SJSA1 (cell line): Measurements from ENCODE around the gene HOXB2. TPM values are rescaled to one million over a fixed set of nuclear protein-coding genes. Genes with fewer than 3 reads are reported as not detected.

ENCODE experiments used
- DNase-seq, 2 experiments: peaks; one replicate each; pipeline ENCODE4 v3.0.0-alpha.2; 2015 to 2020; ENCODE audit warnings: low spot score in 2 of 2, low read depth in 1 of 2
- H3K27ac ChIP-seq: fragments of 250-450 bp; sonication (Bioruptor Pico); 2 replicates; pipeline ENCODE4 v1.5.1; 2020; ENCODE audit warnings: mild to moderate bottlenecking, moderate library complexity
- H3K27me3 ChIP-seq: fragments of 250-450 bp; sonication (Bioruptor Pico); replicated peaks from 2 replicates; pipeline ENCODE4 v1.5.1; 2020; ENCODE audit warnings: mild to moderate bottlenecking, moderate library complexity
- H3K36me3 ChIP-seq: fragments of 250-450 bp; sonication (Bioruptor Pico); 2 replicates; pipeline ENCODE4 v1.5.1; 2020; ENCODE audit warnings: mild to moderate bottlenecking
- H3K4me1 ChIP-seq: fragments of 250-450 bp; sonication (Bioruptor Pico); replicated peaks from 2 replicates; pipeline ENCODE4 v1.6.1; 2021; ENCODE audit warnings: mild to moderate bottlenecking
- H3K4me3 ChIP-seq: fragments of 250-450 bp; sonication (Bioruptor Pico); 2 replicates; pipeline ENCODE4 v1.5.1; 2020; ENCODE audit warnings: mild to moderate bottlenecking
- H3K9me3 ChIP-seq: fragments of 250-450 bp; sonication (Bioruptor Pico); replicated peaks from 2 replicates; pipeline ENCODE4 v1.5.1; 2020; ENCODE audit warnings: mild to moderate bottlenecking
- total RNA-seq: library from RNA; depleted of rRNA; stranded (reverse); fragments of >200 nt; shearing (Covaris generic); gene quantifications from 2 replicates; pipeline ENCODE4 v1.2.3, GENCODE V29; 2014; rRNA removed

HOXB2 gene
- total RNA-seq, 1 experiment from 2014 or later, result 10.5 TPM

DNA sequence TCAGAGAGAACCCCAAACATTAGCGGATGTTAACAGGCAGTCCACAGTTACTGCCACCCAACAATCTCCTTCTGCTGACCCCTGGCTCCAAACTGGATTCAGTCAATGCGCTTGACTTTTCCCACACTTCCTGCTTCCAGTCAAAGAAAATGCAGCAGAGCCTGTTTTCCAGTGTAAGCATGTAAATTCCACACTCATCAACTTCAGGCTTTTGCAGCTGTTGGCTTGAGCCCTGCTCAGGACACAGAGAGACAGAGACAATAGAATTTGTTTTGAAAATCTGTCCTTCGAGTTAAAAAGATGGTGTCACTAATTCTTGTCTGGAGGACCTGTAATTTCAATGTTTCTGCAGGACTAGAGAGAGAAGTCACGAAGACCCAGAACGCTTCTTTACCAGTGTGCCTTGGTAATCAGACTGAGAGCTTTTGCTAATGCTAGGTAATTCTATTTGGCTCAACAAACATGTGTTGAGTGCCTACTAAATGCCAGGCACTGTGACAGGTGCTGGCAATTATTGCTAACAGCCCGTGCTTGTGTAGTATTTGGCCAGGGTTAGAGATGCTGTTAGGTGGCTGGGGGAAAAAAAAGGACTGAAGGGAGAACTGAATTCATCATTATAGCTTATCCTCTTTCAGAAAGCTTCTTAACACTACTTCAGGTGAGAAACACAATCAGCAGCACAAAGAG lies 46.6 kb downstream of the HOXB2 start:
- Histone ChIP-seq H3K9me3 (no peaks in the 10 kb centered on the region), H3K4me3 (no peak overlapping the region), H3K36me3 (no peaks in the 10 kb centered on the region), H3K27me3 (no peaks in the 10 kb centered on the region), H3K27ac (no peak overlapping the region), H3K4me1 (peaks cover 39% of the 10 kb centered on the region)
- no peak for DNase-seq

DNA sequence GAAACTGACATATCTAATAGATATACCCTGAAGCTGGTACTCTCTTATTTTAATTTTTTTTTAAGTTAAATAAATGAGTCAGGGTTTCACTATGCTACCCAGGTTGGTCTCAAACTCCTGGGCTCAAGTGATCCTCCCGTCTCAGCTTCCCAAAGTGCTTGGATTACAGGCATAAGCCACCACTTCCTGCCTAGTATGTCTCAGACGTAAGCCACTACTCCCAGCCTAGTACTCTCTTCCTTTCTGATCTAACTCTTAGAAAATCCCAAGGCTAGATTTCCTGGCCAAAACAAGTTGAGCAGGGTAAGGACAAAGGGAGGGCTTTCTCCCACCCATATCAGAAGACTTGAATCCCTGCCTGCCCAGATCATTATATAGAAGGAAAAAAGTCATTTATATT lies 47.8 kb downstream of the HOXB2 start:
- Histone ChIP-seq H3K4me1 (peaks cover 47% of the 10 kb centered on the region), H3K4me3 (no peak overlapping the region), H3K27ac (no peak overlapping the region), H3K9me3 (no peaks in the 10 kb centered on the region), H3K36me3 (no peaks in the 10 kb centered on the region), H3K27me3 (no peaks in the 10 kb centered on the region)
- DNase-seq, result peak in 1 of 2 experiments; percentile 30

DNA sequence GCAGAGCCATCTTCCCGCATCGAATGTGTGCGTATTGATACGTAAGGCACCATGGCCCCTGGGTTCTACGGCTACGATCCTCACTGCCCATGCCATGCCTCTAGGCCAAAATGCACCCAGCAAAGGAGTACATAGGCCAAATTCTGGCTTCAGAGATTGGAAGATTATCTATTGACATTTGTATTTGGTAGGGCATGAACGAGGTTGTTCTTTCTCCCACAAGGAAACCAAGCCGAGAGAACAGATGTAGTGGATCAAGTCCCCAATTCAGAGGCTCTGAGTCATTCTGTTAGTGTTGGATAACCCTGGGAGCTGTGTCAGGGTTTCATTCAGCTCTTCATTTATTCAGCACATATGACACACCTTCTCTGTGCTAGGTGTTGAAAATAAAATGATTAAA lies 50.6 kb downstream of the HOXB2 start:
- H3K4me3 ChIP-seq, result no peak overlapping the region
- no peaks in the 10 kb centered on the region for H3K9me3 ChIP-seq
- H3K27me3 ChIP-seq, result no peaks in the 10 kb centered on the region
- DNase-seq, result no peak
- no peaks in the 10 kb centered on the region for H3K36me3 ChIP-seq
- H3K27ac ChIP-seq, result no peak overlapping the region
- H3K4me1 ChIP-seq, result peaks cover 35% of the 10 kb centered on the region

Other genes with a start within 250 kb of the HOXB2 start
- 1.3 and 6.8 TPM in 2 replicates for gene SKAP1, start 114.9 kb downstream of the HOXB2 start, total RNA-seq
- not detected in 2 replicates for gene HOXB1, start 14.1 kb downstream of the HOXB2 start, total RNA-seq
- 1.2 and 3.2 TPM in 2 replicates for gene HOXB4, start 33.2 kb upstream of the HOXB2 start, total RNA-seq
- gene HOXB3, start 45.1 kb upstream of the HOXB2 start, total RNA-seq, result 1.4 and 5.2 TPM in 2 replicates
- gene HOXB5, start 48.7 kb upstream of the HOXB2 start, total RNA-seq, result 0.05 and 1.2 TPM in 2 replicates
- gene HOXB6, start 59.9 kb upstream of the HOXB2 start, total RNA-seq, result 4.8 and 7.1 TPM in 2 replicates
- 23.0 and 28.4 TPM in 2 replicates for gene HOXB7, start 65.9 kb upstream of the HOXB2 start, total RNA-seq
- gene HOXB8, start 70.2 kb upstream of the HOXB2 start, total RNA-seq, result not detected in 2 replicates
- gene HOXB9, start 81.2 kb upstream of the HOXB2 start, total RNA-seq, result 0.11 TPM in 1 of 2 replicates, not detected in the other
- gene PRAC1, start 177.4 kb upstream of the HOXB2 start, total RNA-seq, result not detected in 2 replicates
- not detected in 2 replicates for gene PRAC2, start 178.1 kb upstream of the HOXB2 start, total RNA-seq
- not detected in 2 replicates for gene HOXB13, start 183.6 kb upstream of the HOXB2 start, total RNA-seq